AG04449 (cell line): ENCODE measurements around the gene WASL.

Source experiments
- CTCF ChIA-PET: fragments of 350-600 bp; formaldehyde crosslinking; extraction: SDS; loops from one replicate; lab custom pipeline; 2021; ENCODE audit warnings: antibody characterized with exemption; lab: Yijun Ruan, JAX
- POLR2A ChIA-PET: fragments of 400-600, 350-600 bp; formaldehyde crosslinking; extraction: SDS; loops from one replicate; lab custom pipeline; 2020; ENCODE audit warnings: antibody characterized with exemption, inconsistent platforms; lab: Yijun Ruan, JAX
- DNase-seq: peaks from one replicate; pipeline ENCODE4 v3.0.0-alpha.2; 2010; ENCODE audit warnings: low read depth, low spot score
- H3K4me3 ChIP-seq: 2 replicates; pipeline ENCODE4 v1.5.1; 2011; ENCODE audit warnings: low read depth, mild to moderate bottlenecking, control low read depth, low read length
- CTCF ChIP-seq: IDR thresholded peaks from one replicate; pipeline ENCODE4 v1.5.1; 2011; ENCODE audit warnings: mild to moderate bottlenecking, moderate library complexity, low read length, control low read depth, inconsistent platforms; ENCODE audit not compliant: insufficient read depth; ENCODE audit errors: missing control alignments

Gene WASL

GRCh38 chr7:123665896-123666295, 82.9 kb downstream of the WASL start:
- ChIA-PET POLR2A (no interaction called here), CTCF (interaction anchor here (1.9 kb wide), 1 partner anchor 16 kb away, joined by 7 read pairs; no protein-coding TSS in a partner anchor)
- TF ChIP-seq CTCF, result no peak
- DNase-seq, result no peak
- no peak overlapping the region for H3K4me3 ChIP-seq

GRCh38 chr7:123665157-123665556, 83.6 kb downstream of the WASL start:
- TF ChIP-seq CTCF, result no peak
- no peak overlapping the region for H3K4me3 ChIP-seq
- CTCF ChIA-PET, result no interaction called here
- POLR2A ChIA-PET, result no interaction called here
- DNase-seq, result no peak

GRCh38 chr7:123663200-123663599, 85.6 kb downstream of the WASL start:
- no peak for DNase-seq
- TF ChIP-seq CTCF, result no peak
- CTCF ChIA-PET, result interaction anchor here (1.2 kb wide), 1 partner anchor 19 kb away, joined by 3 read pairs; no protein-coding TSS in a partner anchor
- H3K4me3 ChIP-seq, result no peak overlapping the region
- POLR2A ChIA-PET, result no interaction called here

- CTCF ChIA-PET, result interaction anchor here (1.2 kb wide), 1 partner anchor 20 kb away, joined by 3 read pairs; no protein-coding TSS in a partner anchor
- no peak for TF ChIP-seq CTCF
- POLR2A ChIA-PET, result no interaction called here
- no peak overlapping the region for H3K4me3 ChIP-seq
- DNase-seq, result no peak
Observed at GRCh38 chr7:123662755-123663154, 86.0 kb downstream of the WASL start.

- no peak for DNase-seq
- TF ChIP-seq CTCF, result no peak
- ChIA-PET CTCF (interaction anchor here (1.1 to 1.2 kb wide), 2 partner anchors 14 to 20 kb away, joined by 3 read pairs; no protein-coding TSS in a partner anchor), POLR2A (no interaction called here)
- no peak overlapping the region for H3K4me3 ChIP-seq
Observed at GRCh38 chr7:123662293-123662692, 86.5 kb downstream of the WASL start.

- no peak for TF ChIP-seq CTCF
- H3K4me3 ChIP-seq, result no peak overlapping the region
- ChIA-PET CTCF (interaction anchor here (1.1 kb wide), 1 partner anchor 14 kb away, joined by 3 read pairs; no protein-coding TSS in a partner anchor), POLR2A (no interaction called here)
- no peak for DNase-seq
Observed at GRCh38 chr7:123661765-123662164, 87.0 kb downstream of the WASL start.
